ENCODE results near the gene CATSPER4. TPM values are rescaled to one million over a fixed set of nuclear protein-coding genes. Genes with fewer than 3 reads are reported as not detected.

The CATSPER4 gene
- total RNA-seq, 2 experiments from 2014 or later: not detected

DNA sequence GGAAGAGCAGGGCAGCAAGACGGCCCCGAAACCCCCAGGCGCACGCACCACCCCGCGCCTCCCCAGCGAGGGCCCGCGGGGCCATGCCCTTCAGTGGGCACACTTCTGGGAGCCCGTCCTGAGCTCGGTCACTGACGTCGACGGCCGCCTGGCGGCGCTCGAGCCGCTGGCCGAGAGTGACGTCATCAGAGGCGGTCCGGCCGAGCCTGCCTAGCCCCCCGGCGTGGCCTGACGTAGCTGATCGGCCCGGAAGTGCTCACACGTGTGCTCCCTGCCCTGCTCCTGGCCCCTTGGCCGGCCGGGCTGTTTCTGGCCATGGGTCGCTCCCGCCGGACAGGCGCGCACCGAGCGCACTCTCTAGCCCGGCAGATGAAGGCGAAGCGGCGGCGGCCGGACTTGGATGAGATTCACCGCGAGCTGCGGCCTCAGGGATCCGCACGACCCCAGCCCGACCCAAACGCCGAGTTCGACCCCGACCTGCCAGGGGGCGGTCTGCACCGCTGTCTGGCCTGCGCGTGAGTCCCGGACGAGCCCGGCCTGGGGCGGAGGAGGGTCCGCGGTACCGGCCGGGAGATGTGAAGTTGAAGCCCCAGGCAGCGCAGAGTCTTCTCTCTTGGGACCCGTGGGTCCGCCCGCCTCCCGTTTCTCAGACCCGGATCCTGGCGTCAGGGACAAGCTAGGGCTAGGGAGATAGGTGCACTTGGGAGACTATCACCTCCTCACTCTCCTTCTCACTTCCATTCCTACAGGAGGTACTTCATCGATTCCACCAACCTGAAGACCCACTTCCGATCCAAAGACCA, 20.5 kb upstream of the CATSPER4 start, which contains the start of gene ZNF593:
TSS of gene ZNF593 (plus strand) at position 240 of the 803 bp plus-strand sequence. CDS start at position 316, 76 bp downstream.
- Mint-ChIP-seq H3K27me3 (peaks cover 9% of the 10 kb centered on the region), H3K4me1 (peaks cover 25% of the 10 kb centered on the region), H3K9me3 (no peaks in the 10 kb centered on the region), H3K27ac (peak within 1 kb of the TSS; percentile 90), H3K36me3 (no peaks in the 10 kb centered on the region), H3K4me3 (peak within 1 kb of the TSS; percentile 92)
- POLR2A ChIA-PET: interaction anchor here (0.6 to 2.8 kb wide), 11 partner anchors 12 to 194 kb away, joined by 3 to 21 read pairs (median 3); partner anchors contain the start of genes CEP85 and PDIK1L
- peak; percentile 94 for DNase-seq
- ATAC-seq (ENCODE audit: low read depth): peak; percentile 88

GRCh38 chr1:26170472-26170821, 20.0 kb upstream of the CATSPER4 start:
- Mint-ChIP-seq H3K27me3 (peaks cover 3% of the 10 kb centered on the region), H3K4me1 (peaks cover 20% of the 10 kb centered on the region), H3K4me3 (peak overlapping the region; percentile 92), H3K27ac (peak overlapping the region; percentile 90), H3K36me3 (no peaks in the 10 kb centered on the region), H3K9me3 (no peaks in the 10 kb centered on the region)
- POLR2A ChIA-PET: interaction anchor here (0.6 to 2.8 kb wide), 6 partner anchors 16 to 64 kb away, joined by 3 to 21 read pairs (median 4); partner anchors contain the start of genes CEP85 and PDIK1L
- ATAC-seq (ENCODE audit: low read depth) (no peak), DNase-seq (no peak)

- Mint-ChIP-seq H3K9me3 (no peaks in the 10 kb centered on the region), H3K36me3 (no peaks in the 10 kb centered on the region), H3K27me3 (no peaks in the 10 kb centered on the region), H3K4me3 (peak within 1 kb of the TSS; percentile 92), H3K27ac (peak within 1 kb of the TSS; percentile 90), H3K4me1 (peaks cover 19% of the 10 kb centered on the region)
- ATAC-seq (ENCODE audit: low read depth): no peak
- POLR2A ChIA-PET: interaction anchor here (0.6 to 2.8 kb wide), 3 partner anchors 30 to 192 kb away, joined by 3 to 11 read pairs (median 3); partner anchors contain the start of gene CEP85
- no peak for DNase-seq
These were observed 19.0 kb upstream of the CATSPER4 start, which contains the start of gene ZNF593OS for GRCh38 chr1:26171084-26172072. Gene ZNF593OS, minus strand, starts transcription at chr1:26171832. Its CDS starts 171 bp downstream, at chr1:26171661.

GRCh38 chr1:26175346-26175745, 15.1 kb upstream of the CATSPER4 start:
- ATAC-seq (ENCODE audit: low read depth) (no peak), DNase-seq (no peak)
- H3K36me3 Mint-ChIP-seq: no peaks in the 10 kb centered on the region
- peaks cover 8% of the 10 kb centered on the region for H3K4me1 Mint-ChIP-seq
- H3K4me3 Mint-ChIP-seq: no peak overlapping the region
- H3K9me3 Mint-ChIP-seq: no peaks in the 10 kb centered on the region
- POLR2A ChIA-PET: no interaction called here
- H3K27ac Mint-ChIP-seq: no peak overlapping the region
- H3K27me3 Mint-ChIP-seq: no peaks in the 10 kb centered on the region

GRCh38 chr1:26177182-26177684, 13.2 kb upstream of the CATSPER4 start, which contains the start of gene CNKSR1:
Gene CNKSR1, plus strand, starts transcription at chr1:26177491. Its CDS starts 57 bp downstream, at chr1:26177548.
- H3K4me3 Mint-ChIP-seq: peak within 1 kb of the TSS; percentile 79

GRCh38 chr1:26180010-26180506, 10.3 kb upstream of the CATSPER4 start:
- DNase-seq (no peak), ATAC-seq (ENCODE audit: low read depth) (no peak)
- Mint-ChIP-seq H3K27me3 (no peaks in the 10 kb centered on the region), H3K4me3 (no peak overlapping the region), H3K27ac (no peak overlapping the region), H3K9me3 (no peaks in the 10 kb centered on the region), H3K4me1 (no peaks in the 10 kb centered on the region), H3K36me3 (no peaks in the 10 kb centered on the region)
- POLR2A ChIA-PET: no interaction called here

More at GRCh38 chr1:26177182-26177684, 13.2 kb upstream of the CATSPER4 start, which contains the start of gene CNKSR1:
- no peaks in the 10 kb centered on the region for H3K9me3 Mint-ChIP-seq
- DNase-seq: no peak
- POLR2A ChIA-PET: interaction anchor here (1.2 kb wide), 1 partner anchor 66 kb away, joined by 3 read pairs; the partner anchor contains the start of gene PDIK1L
- H3K36me3 Mint-ChIP-seq: no peaks in the 10 kb centered on the region
- no peaks in the 10 kb centered on the region for H3K4me1 Mint-ChIP-seq
- H3K27ac Mint-ChIP-seq: no peak within 1 kb of the TSS
- peak; percentile 69 for ATAC-seq (ENCODE audit: low read depth)
- H3K27me3 Mint-ChIP-seq: no peaks in the 10 kb centered on the region

GRCh38 chr1:26181586-26182382, 8.6 kb upstream of the CATSPER4 start:
- no peaks in the 10 kb centered on the region for H3K36me3 Mint-ChIP-seq
- H3K4me1 Mint-ChIP-seq: no peaks in the 10 kb centered on the region
- H3K4me3 Mint-ChIP-seq: no peak overlapping the region
- no peaks in the 10 kb centered on the region for H3K27me3 Mint-ChIP-seq
- POLR2A ChIA-PET: interaction anchor here (0.6 kb wide), 1 partner anchor 12 kb away, joined by 3 read pairs; the partner anchor contains the start of gene ZNF593
- ATAC-seq (ENCODE audit: low read depth): no peak
- DNase-seq: no peak
- H3K27ac Mint-ChIP-seq: no peak overlapping the region
- no peaks in the 10 kb centered on the region for H3K9me3 Mint-ChIP-seq

DNA sequence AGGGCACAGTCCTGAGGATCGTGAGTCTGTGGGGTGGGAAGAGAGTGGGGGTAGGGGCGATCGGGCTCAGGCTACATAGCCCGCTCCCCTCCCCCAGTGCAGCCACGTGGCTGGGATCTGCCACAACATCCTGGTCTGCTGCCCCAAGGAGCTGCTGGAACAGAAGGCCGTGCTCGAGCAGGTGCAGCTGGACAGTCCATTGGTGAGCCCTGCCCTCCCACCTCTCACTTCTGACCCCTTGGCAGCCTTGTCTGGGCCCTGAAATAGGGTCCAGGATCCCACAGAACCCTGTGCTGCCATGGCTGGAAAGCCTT, 8.1 kb upstream of the CATSPER4 start:
- no peaks in the 10 kb centered on the region for H3K36me3 Mint-ChIP-seq
- DNase-seq (no peak), ATAC-seq (ENCODE audit: low read depth) (no peak)
- H3K27ac Mint-ChIP-seq: no peak overlapping the region
- no peak overlapping the region for H3K4me3 Mint-ChIP-seq
- H3K9me3 Mint-ChIP-seq: no peaks in the 10 kb centered on the region
- H3K27me3 Mint-ChIP-seq: no peaks in the 10 kb centered on the region
- H3K4me1 Mint-ChIP-seq: no peaks in the 10 kb centered on the region
- POLR2A ChIA-PET: no interaction called here

DNA sequence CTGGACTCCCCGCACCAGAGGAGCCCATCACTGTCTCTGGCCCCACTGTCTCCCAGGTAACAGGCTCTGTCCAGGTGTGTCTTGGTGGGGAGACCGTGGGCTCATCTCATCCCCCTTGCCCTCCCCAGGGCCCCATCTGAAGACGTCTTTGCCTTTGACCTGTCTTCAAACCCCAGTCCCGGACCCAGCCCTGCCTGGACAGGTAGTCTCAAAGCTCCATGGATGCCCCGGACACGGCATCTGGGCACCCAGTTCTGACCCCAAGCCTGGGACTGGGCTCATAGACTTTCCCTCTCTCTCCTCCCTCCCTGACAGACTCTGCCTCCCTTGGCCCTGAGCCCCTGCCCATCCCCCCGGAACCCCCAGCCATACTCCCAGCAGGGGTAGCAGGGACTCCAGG, 6.3 kb upstream of the CATSPER4 start:
- H3K4me3 Mint-ChIP-seq: no peak overlapping the region
- no peaks in the 10 kb centered on the region for H3K9me3 Mint-ChIP-seq
- POLR2A ChIA-PET: interaction anchor here (0.6 kb wide), 1 partner anchor 60 kb away, joined by 3 read pairs; no protein-coding TSS in a partner anchor
- no peaks in the 10 kb centered on the region for H3K27me3 Mint-ChIP-seq
- no peaks in the 10 kb centered on the region for H3K36me3 Mint-ChIP-seq
- DNase-seq (no peak), ATAC-seq (ENCODE audit: low read depth) (no peak)
- H3K27ac Mint-ChIP-seq: no peak overlapping the region
- no peaks in the 10 kb centered on the region for H3K4me1 Mint-ChIP-seq

- no peak for DNase-seq
- ATAC-seq (ENCODE audit: low read depth): no peak
- no peaks in the 10 kb centered on the region for H3K9me3 Mint-ChIP-seq
- POLR2A ChIA-PET: no interaction called here
- no peaks in the 10 kb centered on the region for H3K27me3 Mint-ChIP-seq
- H3K27ac Mint-ChIP-seq: no peak overlapping the region
- no peaks in the 10 kb centered on the region for H3K4me1 Mint-ChIP-seq
- H3K4me3 Mint-ChIP-seq: no peak overlapping the region
- H3K36me3 Mint-ChIP-seq: no peaks in the 10 kb centered on the region
These were observed 5.5 kb upstream of the CATSPER4 start for GRCh38 chr1:26184883-26185282.

DNA sequence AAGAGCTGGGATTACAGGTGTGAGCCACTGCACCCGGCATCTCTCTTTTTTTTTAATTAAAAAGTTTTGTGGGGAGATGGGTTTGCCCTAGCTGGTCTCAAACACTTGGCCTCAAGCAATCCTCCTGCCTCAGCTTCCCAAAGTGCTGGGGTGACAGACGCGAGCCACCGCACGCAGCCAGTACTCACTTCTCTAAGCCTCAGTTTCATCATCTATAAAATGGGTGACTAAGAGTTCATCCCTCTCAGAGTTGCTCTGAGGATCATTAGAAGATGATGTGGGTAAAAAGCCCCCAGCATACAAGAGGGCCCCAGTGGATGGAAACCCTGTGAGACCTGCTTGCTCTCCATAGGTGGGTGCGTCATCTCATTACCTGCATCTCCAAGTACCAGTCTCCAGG, 2.5 kb upstream of the CATSPER4 start:
- Mint-ChIP-seq H3K27me3 (no peaks in the 10 kb centered on the region), H3K36me3 (no peaks in the 10 kb centered on the region), H3K9me3 (no peaks in the 10 kb centered on the region), H3K27ac (no peak overlapping the region), H3K4me1 (peaks cover 12% of the 10 kb centered on the region), H3K4me3 (no peak overlapping the region)
- POLR2A ChIA-PET: no interaction called here
- ATAC-seq (ENCODE audit: low read depth) (no peak), DNase-seq (no peak)

GRCh38 chr1:26188477-26188876, 1.9 kb upstream of the CATSPER4 start:
- H3K9me3 Mint-ChIP-seq: no peaks in the 10 kb centered on the region
- ATAC-seq (ENCODE audit: low read depth) (no peak), DNase-seq (no peak)
- H3K27ac Mint-ChIP-seq: no peak overlapping the region
- peaks cover 17% of the 10 kb centered on the region for H3K4me1 Mint-ChIP-seq
- H3K4me3 Mint-ChIP-seq: no peak overlapping the region
- POLR2A ChIA-PET: no interaction called here
- no peaks in the 10 kb centered on the region for H3K36me3 Mint-ChIP-seq
- H3K27me3 Mint-ChIP-seq: no peaks in the 10 kb centered on the region

Measured in activated naive CD8-positive, alpha-beta T cell treated with anti-CD3 and anti-CD28 coated beads, Interleukin-2, amount 10 ng/mL, durations not matched to agents 7 days and 5 days (primary cell).